Lower lobe of right lung (tissue), 2 donors: ENCODE results near the gene ENTHD1. TPM values are rescaled to one million over a fixed set of nuclear protein-coding genes. Genes with fewer than 3 reads are reported as not detected.

ENCODE experiments used
- ATAC-seq, 2 donors: fragments of 200-7000 bp; cut with Tn5 transposase; one replicate each; pipeline ENCODE4 v1.9.1; 2020 to 2022; ENCODE audit warnings: mild to moderate bottlenecking in 2 of 2, moderate library complexity in 2 of 2
- DNase-seq: peaks from one replicate; pipeline ENCODE4 v3.0.0-alpha.2; 2020
- H3K27ac ChIP-seq: fragments of 200-600 bp; one replicate; pipeline ENCODE4 v1.8.0; 2022
- H3K27me3 ChIP-seq: fragments of 200-600 bp; one replicate; pipeline ENCODE4 v1.8.0; 2022; ENCODE audit warnings: low read depth
- H3K36me3 ChIP-seq: fragments of 200-600 bp; one replicate; pipeline ENCODE4 v1.8.0; 2022; ENCODE audit warnings: mild to moderate bottlenecking
- H3K4me1 ChIP-seq: fragments of 200-600 bp; one replicate; pipeline ENCODE4 v1.8.0; 2022
- H3K4me3 ChIP-seq: fragments of 200-600 bp; one replicate; pipeline ENCODE4 v1.8.0; 2022; ENCODE audit warnings: mild to moderate bottlenecking
- H3K9me3 ChIP-seq: fragments of 200-600 bp; one replicate; pipeline ENCODE4 v1.8.0; 2022
- intact Hi-C: fragments of 100-400 bp; cut with DNase I; formaldehyde crosslinking; loops from one replicate; pipeline ENCODE4 v1.11.0; 2022
- total RNA-seq: library from RNA; stranded (reverse); fragmentation: NEBNext Ultra II Directional; extraction: Animal tissue kit (Norgen Biotek cat#: 25700); gene quantifications from one replicate; pipeline ENCODE4 v1.2.1, GENCODE V29; 2021
- TF ChIP-seq, protein P1 (sequence below): fragments of 200-600 bp; IDR thresholded peaks from one replicate; pipeline ENCODE4 v1.8.0; 2022; ENCODE audit warnings: antibody characterized with exemption, mild to moderate bottlenecking
- donor health status: DM: no; HTN: yes; CAD: no; lungs with severe emphysema.

ENTHD1 gene
- total RNA-seq, 1 donor from 2014 or later = not detected

DNA sequence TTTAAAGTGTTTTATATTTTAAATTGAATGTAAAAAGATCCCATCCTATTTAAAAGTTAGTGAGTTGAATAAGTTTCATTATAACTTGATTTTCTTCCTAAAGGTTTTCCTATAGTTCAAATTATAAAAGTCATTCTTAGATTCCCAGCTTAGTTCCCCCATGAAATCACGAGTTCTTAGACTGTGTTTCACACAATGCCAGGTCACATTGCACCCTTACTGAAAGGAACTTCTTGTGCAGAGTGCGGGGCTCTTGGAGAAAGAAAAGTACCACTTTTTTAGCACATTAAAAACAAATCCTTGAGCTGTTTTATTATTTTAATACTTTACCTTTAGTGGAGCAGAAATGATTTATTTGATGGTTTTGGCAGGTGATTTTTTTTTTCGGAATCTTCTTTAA, 22.9 kb upstream of the ENTHD1 start:
- Histone ChIP-seq H3K36me3 (no peaks in the 10 kb centered on the region), H3K27ac (no peak overlapping the region), H3K4me3 (no peak overlapping the region), H3K9me3 (no peaks in the 10 kb centered on the region), H3K4me1 (peaks cover 23% of the 10 kb centered on the region), H3K27me3 (peaks cover 57% of the 10 kb centered on the region)
- DNase-seq (no peak), ATAC-seq (no peak)
- intact Hi-C loops = no loop called here
- TF ChIP-seq, protein P1, sequence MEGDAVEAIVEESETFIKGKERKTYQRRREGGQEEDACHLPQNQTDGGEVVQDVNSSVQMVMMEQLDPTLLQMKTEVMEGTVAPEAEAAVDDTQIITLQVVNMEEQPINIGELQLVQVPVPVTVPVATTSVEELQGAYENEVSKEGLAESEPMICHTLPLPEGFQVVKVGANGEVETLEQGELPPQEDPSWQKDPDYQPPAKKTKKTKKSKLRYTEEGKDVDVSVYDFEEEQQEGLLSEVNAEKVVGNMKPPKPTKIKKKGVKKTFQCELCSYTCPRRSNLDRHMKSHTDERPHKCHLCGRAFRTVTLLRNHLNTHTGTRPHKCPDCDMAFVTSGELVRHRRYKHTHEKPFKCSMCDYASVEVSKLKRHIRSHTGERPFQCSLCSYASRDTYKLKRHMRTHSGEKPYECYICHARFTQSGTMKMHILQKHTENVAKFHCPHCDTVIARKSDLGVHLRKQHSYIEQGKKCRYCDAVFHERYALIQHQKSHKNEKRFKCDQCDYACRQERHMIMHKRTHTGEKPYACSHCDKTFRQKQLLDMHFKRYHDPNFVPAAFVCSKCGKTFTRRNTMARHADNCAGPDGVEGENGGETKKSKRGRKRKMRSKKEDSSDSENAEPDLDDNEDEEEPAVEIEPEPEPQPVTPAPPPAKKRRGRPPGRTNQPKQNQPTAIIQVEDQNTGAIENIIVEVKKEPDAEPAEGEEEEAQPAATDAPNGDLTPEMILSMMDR = no peak

DNA sequence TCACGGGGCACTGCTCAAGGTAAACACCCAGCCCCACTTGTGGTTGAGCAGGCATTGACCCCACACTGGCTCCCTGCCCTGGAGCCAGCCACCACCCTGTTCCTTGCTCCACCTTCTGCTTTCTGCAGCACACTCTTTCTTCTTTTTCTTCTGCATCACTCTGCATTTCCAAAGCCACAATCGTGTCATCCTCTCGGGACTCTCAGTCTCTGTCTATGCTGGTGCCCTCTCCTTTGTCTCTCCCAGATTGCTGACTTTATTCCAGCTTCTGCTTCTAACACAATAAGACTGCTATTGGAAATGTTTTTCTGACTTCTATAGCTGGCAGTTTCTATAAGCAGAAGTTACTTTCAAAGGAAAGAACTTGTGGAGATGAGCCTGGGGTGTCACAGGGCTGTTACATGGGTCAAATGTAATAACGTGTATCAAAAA, 21.8 kb upstream of the ENTHD1 start:
- no peak for ATAC-seq
- H3K27ac ChIP-seq = no peak overlapping the region
- H3K9me3 ChIP-seq = no peaks in the 10 kb centered on the region

DNA sequence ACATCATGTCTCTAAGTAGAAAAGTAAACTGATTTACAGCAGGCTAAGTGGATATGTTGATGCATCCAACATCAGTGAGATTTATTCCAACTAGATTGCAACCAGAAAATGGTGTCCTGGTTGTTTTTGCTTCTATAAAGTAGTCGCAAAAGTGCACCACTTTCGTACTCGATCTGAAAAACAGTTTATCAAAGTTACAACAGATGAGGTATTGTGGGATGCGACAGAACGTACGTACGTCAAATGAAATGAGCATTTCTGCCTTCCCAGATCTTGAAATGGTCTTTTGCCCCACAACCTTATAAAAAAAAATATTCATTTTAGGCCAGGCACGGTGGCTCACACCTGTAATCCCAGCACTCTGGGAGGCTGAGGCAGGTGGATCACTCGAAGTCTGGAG, 21.0 kb upstream of the ENTHD1 start:
- Histone ChIP-seq H3K4me1 (peaks cover 23% of the 10 kb centered on the region), H3K27ac (no peak overlapping the region), H3K9me3 (no peaks in the 10 kb centered on the region), H3K4me3 (no peak overlapping the region), H3K36me3 (no peaks in the 10 kb centered on the region), H3K27me3 (peaks cover 64% of the 10 kb centered on the region)
- intact Hi-C loops = no loop called here
- ATAC-seq (no peak), DNase-seq (no peak)
- TF ChIP-seq, protein P1 = no peak

More for the DNA sequence above, 21.8 kb upstream of the ENTHD1 start:
- intact Hi-C loops = no loop called here
- H3K4me1 ChIP-seq = peaks cover 23% of the 10 kb centered on the region
- no peak for DNase-seq
- no peak overlapping the region for H3K4me3 ChIP-seq
- TF ChIP-seq, protein P1 = no peak
- H3K36me3 ChIP-seq = no peaks in the 10 kb centered on the region
- peaks cover 65% of the 10 kb centered on the region for H3K27me3 ChIP-seq

DNA sequence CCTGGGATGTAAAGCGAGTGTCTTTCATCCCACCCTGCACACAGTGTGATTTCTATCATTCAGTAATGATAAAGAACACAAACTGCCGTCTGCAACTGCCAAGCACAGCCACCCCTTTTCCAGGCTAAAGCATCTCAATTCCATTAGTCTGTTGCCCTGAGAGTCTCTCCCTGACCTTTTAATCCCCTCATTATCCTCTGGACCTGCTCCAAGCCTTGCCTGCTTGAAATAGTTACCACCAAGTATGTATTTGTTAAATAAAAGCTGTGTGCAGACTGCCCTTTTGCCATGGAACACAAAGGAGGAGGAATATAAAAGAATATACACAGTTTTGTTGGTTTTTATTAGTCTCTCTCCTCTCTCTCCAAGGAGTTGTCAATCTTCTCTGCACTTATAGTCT, 20.3 kb upstream of the ENTHD1 start:
- Histone ChIP-seq H3K36me3 (no peaks in the 10 kb centered on the region), H3K9me3 (no peaks in the 10 kb centered on the region), H3K4me1 (peaks cover 21% of the 10 kb centered on the region), H3K27ac (no peak overlapping the region), H3K4me3 (no peak overlapping the region), H3K27me3 (peaks cover 61% of the 10 kb centered on the region)
- no peak for DNase-seq
- intact Hi-C loops = no loop called here
- TF ChIP-seq, protein P1 = no peak
- no peak for ATAC-seq

DNA sequence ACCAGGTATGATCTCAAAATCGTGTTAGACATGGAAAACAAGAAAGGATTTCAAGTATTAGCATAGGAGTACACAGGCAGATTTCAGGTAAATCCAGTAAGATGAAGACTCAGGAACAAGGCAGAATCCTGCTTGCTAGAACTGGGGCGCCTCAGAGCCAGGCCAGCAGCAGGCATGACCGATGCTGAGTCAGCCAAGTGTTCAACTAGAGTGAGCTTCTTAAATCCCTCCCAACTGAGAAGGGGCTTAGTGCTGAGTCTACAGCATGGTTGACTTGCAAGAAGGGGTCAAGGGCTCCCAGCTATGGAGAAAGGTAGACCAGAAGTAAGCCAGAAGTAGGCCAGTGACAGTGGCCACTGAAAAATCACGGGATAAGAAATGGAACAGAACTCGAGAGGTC, 19.8 kb upstream of the ENTHD1 start:
- peaks cover 17% of the 10 kb centered on the region for H3K4me1 ChIP-seq
- peaks cover 59% of the 10 kb centered on the region for H3K27me3 ChIP-seq
- no peak for ATAC-seq
- intact Hi-C loops = no loop called here
- no peaks in the 10 kb centered on the region for H3K9me3 ChIP-seq
- TF ChIP-seq, protein P1 = no peak
- H3K36me3 ChIP-seq = no peaks in the 10 kb centered on the region
- no peak overlapping the region for H3K4me3 ChIP-seq
- H3K27ac ChIP-seq = no peak overlapping the region
- no peak for DNase-seq
